Measurements from ENCODE around the gene FBN2.

DNA sequence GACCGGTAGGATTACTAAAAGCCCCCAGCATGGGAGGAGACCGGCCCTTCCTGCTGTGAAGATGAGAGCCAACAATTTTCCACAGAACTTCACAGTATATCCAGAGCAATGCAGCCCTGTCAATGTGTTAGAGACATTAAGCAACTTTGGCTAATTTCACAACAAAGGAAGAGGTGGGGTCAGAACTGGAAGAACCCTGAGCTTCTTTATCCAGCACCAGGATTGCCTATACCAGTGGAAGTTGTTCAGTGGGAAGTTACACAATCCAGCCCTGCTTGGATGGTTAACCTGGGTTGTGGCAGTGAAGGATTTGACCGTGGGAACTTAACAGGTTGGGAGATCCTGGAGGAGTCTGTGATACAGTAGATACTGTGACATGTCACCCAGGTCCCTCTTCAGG, 197.0 kb downstream of the FBN2 start:
- no peak for TF ChIP-seq POLR2A (IDR thresholded peaks at IDR 0.05)
- TF ChIP-seq, protein P1, sequence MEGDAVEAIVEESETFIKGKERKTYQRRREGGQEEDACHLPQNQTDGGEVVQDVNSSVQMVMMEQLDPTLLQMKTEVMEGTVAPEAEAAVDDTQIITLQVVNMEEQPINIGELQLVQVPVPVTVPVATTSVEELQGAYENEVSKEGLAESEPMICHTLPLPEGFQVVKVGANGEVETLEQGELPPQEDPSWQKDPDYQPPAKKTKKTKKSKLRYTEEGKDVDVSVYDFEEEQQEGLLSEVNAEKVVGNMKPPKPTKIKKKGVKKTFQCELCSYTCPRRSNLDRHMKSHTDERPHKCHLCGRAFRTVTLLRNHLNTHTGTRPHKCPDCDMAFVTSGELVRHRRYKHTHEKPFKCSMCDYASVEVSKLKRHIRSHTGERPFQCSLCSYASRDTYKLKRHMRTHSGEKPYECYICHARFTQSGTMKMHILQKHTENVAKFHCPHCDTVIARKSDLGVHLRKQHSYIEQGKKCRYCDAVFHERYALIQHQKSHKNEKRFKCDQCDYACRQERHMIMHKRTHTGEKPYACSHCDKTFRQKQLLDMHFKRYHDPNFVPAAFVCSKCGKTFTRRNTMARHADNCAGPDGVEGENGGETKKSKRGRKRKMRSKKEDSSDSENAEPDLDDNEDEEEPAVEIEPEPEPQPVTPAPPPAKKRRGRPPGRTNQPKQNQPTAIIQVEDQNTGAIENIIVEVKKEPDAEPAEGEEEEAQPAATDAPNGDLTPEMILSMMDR (IDR thresholded peaks at IDR 0.05) = no peak
